Stomach (tissue), 9 donors: Measurements from ENCODE around the gene OR10H2. TPM values are rescaled to one million over a fixed set of nuclear protein-coding genes. Genes with fewer than 3 reads are reported as not detected.

Experiments
- DNase-seq, 2 donors: peaks; one replicate each; pipeline versions ENCODE4 v3.0.0 to v3.0.0-alpha.2; 2013 to 2019
- H3K27ac ChIP-seq, 5 donors: fragments of 200-600 bp in 4 of 5; sonication (generic) in 4 of 5; one replicate each; pipeline ENCODE4 v1.5.1; 2013 to 2019; ENCODE audit warnings: mild to moderate bottlenecking in 1 of 5, moderate library complexity in 1 of 5
- H3K27me3 ChIP-seq, 3 donors: fragments of 200-600 bp; sonication (generic); one replicate each; pipeline ENCODE4 v1.5.1; 2017 to 2019; ENCODE audit warnings: mixed run types in 1 of 3
- H3K36me3 ChIP-seq, 4 donors: fragments of 200-600 bp; sonication (generic); 1 replicate in 3 of 4; 2 replicates in 1 of 4; pipeline ENCODE4 v1.5.1; 2016 to 2019
- H3K4me1 ChIP-seq, 4 donors: fragments of 200-600 bp; sonication (generic); one replicate each; pipeline ENCODE4 v1.5.1; 2016 to 2019
- H3K4me3 ChIP-seq, 4 donors: fragments of 200-600 bp; sonication (generic) in 3 of 4; one replicate each; pipeline ENCODE4 v1.5.1; 2016 to 2019; ENCODE audit warnings: mild to moderate bottlenecking in 1 of 4
- H3K9me3 ChIP-seq, 4 donors: fragments of 200-600 bp; sonication (generic); one replicate each; pipeline ENCODE4 v1.5.1; 2016 to 2019
- CTCF ChIP-seq, 7 experiments: fragments of 450-650 bp in 4 of 7; fragments of 200-600 bp in 3 of 7; sonication (generic) in 3 of 7; IDR thresholded peaks; one replicate each; pipeline ENCODE4 v1.5.1; 2016 to 2019; ENCODE audit warnings: antibody characterized with exemption in 7 of 7, control low read depth in 2 of 7, mild to moderate bottlenecking in 1 of 7
- EP300 ChIP-seq: sonication (generic); formaldehyde crosslinking; IDR thresholded peaks from one replicate; pipeline ENCODE4 v1.6.1; 2017; ENCODE audit warnings: antibody characterized with exemption
- POLR2A ChIP-seq, 4 donors: fragments of 450-650 bp; IDR thresholded peaks; one replicate each; pipeline ENCODE4 v1.6.1; 2016; ENCODE audit warnings: antibody characterized with exemption in 4 of 4, control low read depth in 2 of 4, mild to moderate bottlenecking in 1 of 4, moderate library complexity in 1 of 4
- POLR2AphosphoS5 ChIP-seq, 3 donors: sonication (generic); formaldehyde crosslinking; IDR thresholded peaks; one replicate each; pipeline ENCODE4 v1.6.1; 2016; ENCODE audit warnings: antibody characterized with exemption in 3 of 3
- WGBS, 5 donors: extraction: QIAGEN DNeasy Blood & Tissue Kit in 3 of 5; methylation state at CpG; one replicate each; pipeline versions ENCODE4 v1.1.5 to v1.1.7; 2013 to 2018; 5-methylcytosine and 5-hydroxymethylcytosine counted together
- intact Hi-C: fragments of 100-400 bp; cut with DNase I; formaldehyde crosslinking; loops from one replicate; pipeline ENCODE4 v1.15.1; 2023; ENCODE audit warnings: low total_unique reads
- polyA plus RNA-seq, 3 donors: library from polyadenylated mRNA; stranded (reverse); fragments of 200-250 nt; gene quantifications; one replicate each; pipeline ENCODE4 v1.2.3, GENCODE V29; 2013
- total RNA-seq, 5 donors: library from RNA; depleted of rRNA; stranded (reverse); fragments of >200 nt; gene quantifications; one replicate each; pipeline versions ENCODE4 v1.1.0 to v1.2.3, GENCODE V29; 2014 to 2016
- donor health status: healthy with polysubstance abuse.
- donor health status: Bipolar disorder and iron deficiency.
- donor health status: healthy.

The OR10H2 gene
- total and polyA plus RNA-seq, 8 donors = not detected

- peaks cover 0 to 5% (median 0%) of the 10 kb centered on the region in 3 donors for H3K27me3 ChIP-seq
- TF ChIP-seq EP300 (no peak), POLR2A (IDR thresholded peaks at IDR 0.05) (no peak), CTCF (IDR thresholded peaks at IDR 0.05) (no peak), POLR2AphosphoS5 (IDR thresholded peaks at IDR 0.05) (no peak)
- peaks cover 0 to 15% (median 10%) of the 10 kb centered on the region in 4 donors for H3K9me3 ChIP-seq
- no peaks in the 10 kb centered on the region for H3K4me1 ChIP-seq
- WGBS, 5 donors = 80 to 87% (median 83%) methylated on average over 10 of the region's 10 CpGs
- H3K36me3 ChIP-seq = peaks cover 0 to 88% (median 79%) of the 10 kb centered on the region in 4 donors
- no peak overlapping the region for H3K27ac ChIP-seq
- DNase-seq = no peak
- no peak overlapping the region for H3K4me3 ChIP-seq
- intact Hi-C loops = no loop called here
Measured at GRCh38 chr19:15683411-15683810, 44.4 kb upstream of the OR10H2 start.

- Histone ChIP-seq H3K27ac (no peak overlapping the region), H3K4me1 (no peaks in the 10 kb centered on the region), H3K27me3 (peaks cover 0 to 5% (median 0%) of the 10 kb centered on the region in 3 donors), H3K36me3 (peaks cover 0 to 88% (median 78%) of the 10 kb centered on the region in 4 donors), H3K9me3 (peaks cover 0 to 29% (median 15%) of the 10 kb centered on the region in 4 donors), H3K4me3 (no peak overlapping the region)
- TF ChIP-seq POLR2AphosphoS5 (IDR thresholded peaks at IDR 0.05) (no peak), POLR2A (IDR thresholded peaks at IDR 0.05) (no peak), CTCF (IDR thresholded peaks at IDR 0.05) (no peak), EP300 (no peak)
- intact Hi-C loops = no loop called here
- DNase-seq = no peak
- 23 to 41% (median 39%) methylated on average over 6 to 9 of the region's 9 CpGs for WGBS, 5 donors
Measured at GRCh38 chr19:15684828-15685227, 43.0 kb upstream of the OR10H2 start.

GRCh38 chr19:15696654-15697194, 31.1 kb upstream of the OR10H2 start:
- Histone ChIP-seq H3K27me3 (no peaks in the 10 kb centered on the region), H3K4me3 (no peak overlapping the region), H3K9me3 (no peaks in the 10 kb centered on the region), H3K36me3 (peaks cover 0 to 29% (median 21%) of the 10 kb centered on the region in 4 donors), H3K4me1 (peaks cover 0 to under 1% (median 0%) of the 10 kb centered on the region in 4 donors), H3K27ac (no peak overlapping the region)
- DNase-seq = no peak
- TF ChIP-seq EP300 (no peak), CTCF (IDR thresholded peaks at IDR 0.05) (no peak), POLR2A (IDR thresholded peaks at IDR 0.05) (no peak), POLR2AphosphoS5 (IDR thresholded peaks at IDR 0.05) (no peak)
- WGBS, 5 donors = 76 to 81% (median 79%) methylated on average over 11 to 19 of the region's 19 CpGs
- intact Hi-C loops = no loop called here

GRCh38 chr19:15701757-15702533, 25.9 kb upstream of the OR10H2 start:
- TF ChIP-seq POLR2AphosphoS5 (IDR thresholded peaks at IDR 0.05) = no peak
- TF ChIP-seq EP300 = no peak
- TF ChIP-seq CTCF (IDR thresholded peaks at IDR 0.05) = no peak
- TF ChIP-seq POLR2A (IDR thresholded peaks at IDR 0.05) = no peak
- intact Hi-C loops = no loop called here
- H3K4me3 ChIP-seq = no peak overlapping the region
- H3K9me3 ChIP-seq = no peaks in the 10 kb centered on the region
- peak overlapping the region in 1 of 5 donors; percentile 8 for H3K27ac ChIP-seq
- no peaks in the 10 kb centered on the region for H3K27me3 ChIP-seq
- peak in 1 of 2 donors; percentile 68 for DNase-seq
- peaks cover 0 to 19% (median 12%) of the 10 kb centered on the region in 4 donors for H3K36me3 ChIP-seq
- peaks cover 9 to 19% (median 16%) of the 10 kb centered on the region in 4 donors for H3K4me1 ChIP-seq
- 35 to 68% (median 50%) methylated on average over 4 of the region's 4 CpGs for WGBS, 5 donors
